Thyroid gland (tissue), 4 donors: ENCODE data around the gene LPCAT1.

ENCODE experiments used
- CTCF ChIP-seq, 6 experiments: fragments of 200-600 bp in 3 of 6; fragments of 450-650 bp in 3 of 6; sonication (generic) in 3 of 6; IDR thresholded peaks; one replicate each; pipeline ENCODE4 v1.5.1; 2016 to 2019; ENCODE audit warnings: antibody characterized with exemption in 6 of 6, mild to moderate bottlenecking in 2 of 6, inconsistent platforms in 1 of 6, moderate library complexity in 1 of 6
- POLR2A ChIP-seq, 2 donors: fragments of 450-650 bp; IDR thresholded peaks; one replicate each; pipeline ENCODE4 v1.6.1; 2017; ENCODE audit warnings: antibody characterized with exemption in 2 of 2, mild to moderate bottlenecking in 2 of 2, moderate library complexity in 1 of 2

- TF ChIP-seq CTCF (IDR thresholded peaks at IDR 0.05) (no peak), POLR2A (IDR thresholded peaks at IDR 0.05) (no peak)
Observed at GRCh38 chr5:1565737-1566734, 42.3 kb upstream of the LPCAT1 start.
